GM20431 (cell line): Measurements from ENCODE around the gene HS2ST1.
"Not testable (repeated sequence)": the region's sequence is repeated elsewhere in the genome, so short reads cannot be mapped to it uniquely, and the experiment has no call there.

Source experiments
- in situ Hi-C: fragments of 300-500 bp; cut with MseI, MboI; formaldehyde crosslinking; loops from one replicate; pipeline ENCODE4 v1.15.0; 2020; ENCODE audit warnings: low sequenced_read_pairs; ENCODE audit not compliant: unreplicated experiment

HS2ST1 gene

DNA sequence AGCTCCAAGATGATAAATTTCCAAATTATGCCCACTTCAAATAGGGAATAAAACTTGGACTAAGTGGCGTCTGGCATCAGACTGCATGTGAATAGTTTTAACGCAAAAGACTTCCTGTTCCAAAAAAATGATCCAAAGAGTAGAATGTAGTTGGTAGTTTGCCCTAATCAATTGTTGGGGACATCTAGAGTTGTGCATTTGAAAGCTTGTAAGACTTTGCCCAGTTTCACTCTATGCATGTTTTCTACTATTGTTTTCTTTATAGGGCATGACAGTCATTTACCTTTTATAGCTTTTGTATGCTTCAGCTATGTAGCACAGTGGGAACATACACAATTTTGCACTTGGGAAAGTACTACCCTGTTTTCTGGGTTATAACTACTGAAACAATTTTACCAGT is 86.0 kb downstream of the HS2ST1 start:
- in situ Hi-C loops = no loop called here

- in situ Hi-C loops = no loop called here
Measured at GRCh38 chr1:87004857-87005256, 90.4 kb downstream of the HS2ST1 start.

DNA sequence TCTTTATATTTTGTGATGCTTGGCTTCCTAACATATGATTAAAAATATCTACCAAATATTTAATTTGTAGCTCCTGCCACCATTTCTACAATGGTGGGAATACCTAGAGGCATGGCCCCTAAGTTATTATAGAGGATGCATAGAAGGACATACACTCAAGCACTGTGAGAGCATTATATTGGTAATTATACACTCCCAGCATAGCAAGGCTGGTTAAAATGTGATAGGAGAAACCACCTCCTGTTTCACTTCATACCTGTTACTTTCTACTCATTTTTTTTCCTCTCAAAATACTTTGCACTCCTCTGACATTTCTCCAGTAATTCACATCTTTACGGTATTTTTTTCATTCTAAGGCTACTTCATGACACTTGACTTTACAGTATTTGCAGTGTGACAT is 92.9 kb downstream of the HS2ST1 start:
- in situ Hi-C loops = no loop called here

DNA sequence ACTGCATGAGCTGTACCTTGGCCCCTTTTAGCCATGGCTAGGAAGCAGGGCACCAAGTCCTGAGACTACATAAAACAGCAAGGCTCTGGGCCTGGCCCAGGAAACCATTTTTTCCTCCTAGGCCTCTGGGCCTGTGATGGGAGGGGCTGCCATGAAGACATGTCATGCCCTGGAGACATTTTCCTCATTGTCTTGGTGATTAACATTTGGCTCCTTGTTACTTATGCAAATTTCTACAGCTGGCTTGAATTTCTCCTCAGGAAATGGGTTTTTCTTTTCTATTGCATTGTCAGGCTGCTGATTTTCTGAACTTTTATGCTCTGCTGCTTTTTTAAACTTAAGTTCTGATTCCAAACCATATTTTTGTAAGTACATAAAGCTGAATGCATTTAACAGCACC is 99.0 kb downstream of the HS2ST1 start:
- in situ Hi-C loops = not testable (repeated sequence)

DNA sequence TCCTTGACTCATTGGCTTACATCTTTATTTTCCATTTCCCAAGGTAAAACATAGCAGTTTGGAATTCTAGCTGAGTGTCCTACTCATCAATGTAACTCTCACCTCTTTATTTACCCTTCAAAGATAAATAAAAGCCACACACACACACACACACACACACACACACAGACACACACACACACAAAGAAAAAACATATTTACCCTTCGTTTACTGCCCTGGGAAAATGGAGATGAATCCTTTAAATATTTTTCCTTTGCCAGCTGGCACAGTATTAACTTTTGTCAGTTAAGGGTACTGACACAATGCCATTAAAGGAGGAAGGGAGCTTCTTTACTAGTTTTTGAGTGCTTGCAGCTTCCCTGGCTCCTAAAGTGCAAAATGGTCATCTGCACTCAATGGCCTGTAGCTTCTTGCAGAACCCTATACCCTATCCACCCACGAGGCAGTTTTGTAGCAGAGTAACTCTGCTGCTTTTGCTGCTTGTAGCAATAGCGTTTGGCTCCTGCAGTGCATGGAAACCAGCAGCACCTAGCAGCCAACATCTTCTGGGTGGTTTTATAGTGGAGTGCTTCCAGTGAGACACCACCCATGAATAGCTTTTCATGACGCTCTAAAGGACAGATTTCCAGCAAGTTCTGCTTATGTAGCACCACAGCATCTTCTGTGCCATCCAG is 103.7 kb downstream of the HS2ST1 start:
- in situ Hi-C loops = no loop called here

DNA sequence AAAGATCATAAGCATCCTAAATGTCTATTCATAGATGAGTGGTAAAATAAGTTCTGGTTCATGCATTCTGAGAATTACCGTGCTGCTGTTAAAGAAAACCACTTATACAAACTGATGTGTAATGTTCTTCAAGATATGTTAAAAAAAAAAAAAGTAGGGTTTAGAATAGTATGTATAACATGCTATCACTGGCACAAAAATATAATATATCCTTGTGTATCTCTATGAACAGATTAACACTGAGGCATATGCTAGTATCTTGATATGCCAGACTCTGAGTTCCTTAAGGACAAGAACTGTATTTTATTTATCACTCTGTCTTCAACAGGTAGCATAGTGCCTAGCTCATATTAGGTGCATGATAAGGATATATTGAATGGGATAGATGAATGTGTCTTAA is 108.9 kb downstream of the HS2ST1 start:
- in situ Hi-C loops = no loop called here

DNA sequence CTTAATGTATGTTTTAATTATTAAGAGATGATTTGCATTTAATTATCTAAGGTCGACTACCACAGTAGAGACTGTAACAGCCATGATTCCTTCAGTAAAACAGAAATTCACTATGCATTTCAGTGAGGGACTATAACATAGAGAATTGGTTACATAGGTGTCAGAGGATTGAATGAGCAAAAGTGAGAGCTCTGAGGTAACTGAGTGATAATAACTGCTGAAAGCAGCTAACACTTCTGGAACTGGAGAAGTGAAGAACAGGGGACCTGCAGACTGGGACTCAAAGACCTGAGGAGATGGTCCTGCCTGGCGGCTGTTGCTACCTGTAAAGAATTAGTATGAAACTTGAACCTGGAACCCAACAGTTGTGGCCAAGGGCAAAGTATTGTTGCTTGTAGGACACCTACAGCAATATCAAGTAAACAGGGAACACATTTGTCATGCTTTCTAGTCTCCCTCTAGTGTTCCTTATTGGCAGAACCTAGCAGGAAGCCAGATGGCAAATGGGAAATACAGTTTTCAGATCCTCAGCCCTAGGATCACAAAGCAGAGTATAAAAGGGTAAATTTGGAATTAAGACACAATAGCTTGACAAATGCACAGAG is 110.6 kb downstream of the HS2ST1 start:
- in situ Hi-C loops = no loop called here

DNA sequence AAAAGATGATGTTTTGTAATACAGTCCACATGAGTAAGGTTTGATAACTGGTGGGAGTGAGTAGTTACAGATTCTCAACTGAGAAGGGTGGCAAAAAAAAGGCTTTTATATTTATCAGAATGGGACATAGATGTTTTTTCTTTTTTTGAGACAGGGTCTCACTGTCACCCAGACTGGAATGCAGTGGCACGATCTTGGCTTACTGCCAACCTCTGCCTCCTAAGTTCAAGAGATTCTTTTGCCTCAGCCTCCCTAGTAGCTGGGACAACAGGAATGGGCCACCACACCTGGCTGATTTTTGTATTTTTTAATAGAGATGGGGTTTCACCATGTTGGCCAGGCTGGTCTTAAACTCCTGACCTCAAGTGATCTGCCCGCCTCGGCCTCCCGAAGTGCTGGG is 113.1 kb downstream of the HS2ST1 start:
- in situ Hi-C loops = not testable (repeated sequence)

GRCh38 chr1:87028576-87028975 is 114.1 kb downstream of the HS2ST1 start:
- in situ Hi-C loops = no loop called here

GRCh38 chr1:87030740-87031690 is 116.6 kb downstream of the HS2ST1 start:
- in situ Hi-C loops = no loop called here

DNA sequence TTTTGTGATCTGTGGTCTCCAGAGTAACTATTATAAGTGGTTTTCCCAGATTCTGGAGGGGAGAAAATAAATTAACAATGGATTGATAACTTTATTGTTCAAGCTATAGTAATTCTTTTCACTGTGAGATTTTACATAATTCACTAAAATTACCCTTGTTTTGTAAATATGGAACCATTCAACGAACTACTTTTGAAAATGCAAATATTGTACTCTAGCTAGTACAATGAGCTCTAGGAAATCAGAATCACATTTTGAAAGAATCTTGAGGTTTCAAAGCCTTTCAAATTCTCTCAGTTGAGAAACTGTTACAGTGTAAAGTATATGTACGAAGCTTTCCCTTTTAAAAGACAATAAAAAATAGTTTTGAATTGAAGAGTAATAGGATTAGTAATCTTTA is 119.9 kb downstream of the HS2ST1 start:
- in situ Hi-C loops = no loop called here

- in situ Hi-C loops = no loop called here
Measured at GRCh38 chr1:87039096-87039495, 124.7 kb downstream of the HS2ST1 start.

DNA sequence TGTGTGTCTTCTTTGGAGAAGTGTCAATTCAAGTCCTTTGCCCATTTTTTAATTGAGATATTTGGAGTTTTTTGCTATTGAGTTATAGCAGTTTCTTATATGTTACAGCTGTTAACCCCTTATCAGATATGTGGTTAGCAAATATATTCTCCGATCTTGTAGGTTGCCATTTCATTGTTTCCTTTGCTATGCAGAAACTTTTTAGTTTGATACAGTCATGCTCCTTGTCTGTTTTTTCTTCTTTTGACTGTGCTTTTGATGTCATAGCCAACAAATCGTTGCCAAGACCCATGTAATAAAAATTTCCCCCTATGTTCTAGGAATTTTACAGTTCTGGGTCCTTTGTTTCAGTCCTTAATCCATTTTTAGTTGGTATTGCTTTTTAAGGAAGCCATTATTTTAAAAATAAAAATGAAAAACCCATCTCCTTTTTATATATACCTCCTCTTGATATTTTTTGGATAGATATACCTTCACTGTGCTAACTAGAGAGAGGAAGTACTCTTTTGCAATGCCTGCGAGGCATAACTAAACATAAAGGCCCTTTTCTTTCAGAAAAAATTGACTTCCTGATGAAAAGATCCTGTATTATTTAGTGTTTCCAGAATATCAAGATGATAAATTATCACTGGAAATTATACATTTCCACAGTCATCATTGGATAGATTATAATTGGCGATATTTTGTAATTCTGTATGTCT is 127.8 kb downstream of the HS2ST1 start:
- in situ Hi-C loops = no loop called here

GRCh38 chr1:87044424-87044823 is 130.0 kb downstream of the HS2ST1 start:
- in situ Hi-C loops = no loop called here

DNA sequence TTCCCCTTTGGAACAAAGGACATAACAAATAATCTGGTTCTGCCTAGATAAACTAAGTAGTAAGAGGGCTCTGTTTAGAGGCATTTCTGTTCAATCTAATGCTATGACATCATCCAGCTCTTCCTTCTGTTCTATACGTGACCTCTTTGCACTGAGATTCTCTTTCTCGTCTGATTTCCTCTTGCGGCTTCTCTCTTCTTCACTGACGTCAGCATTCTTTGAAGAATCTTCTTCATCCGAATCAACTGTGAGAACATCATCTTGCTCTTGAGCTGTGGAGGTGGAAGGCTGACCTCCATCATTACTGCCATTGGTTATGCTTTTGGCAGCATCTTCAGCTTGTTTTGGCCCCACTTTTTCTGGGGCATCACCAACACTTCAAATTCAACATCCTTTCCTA is 130.4 kb downstream of the HS2ST1 start:
- in situ Hi-C loops = no loop called here

DNA sequence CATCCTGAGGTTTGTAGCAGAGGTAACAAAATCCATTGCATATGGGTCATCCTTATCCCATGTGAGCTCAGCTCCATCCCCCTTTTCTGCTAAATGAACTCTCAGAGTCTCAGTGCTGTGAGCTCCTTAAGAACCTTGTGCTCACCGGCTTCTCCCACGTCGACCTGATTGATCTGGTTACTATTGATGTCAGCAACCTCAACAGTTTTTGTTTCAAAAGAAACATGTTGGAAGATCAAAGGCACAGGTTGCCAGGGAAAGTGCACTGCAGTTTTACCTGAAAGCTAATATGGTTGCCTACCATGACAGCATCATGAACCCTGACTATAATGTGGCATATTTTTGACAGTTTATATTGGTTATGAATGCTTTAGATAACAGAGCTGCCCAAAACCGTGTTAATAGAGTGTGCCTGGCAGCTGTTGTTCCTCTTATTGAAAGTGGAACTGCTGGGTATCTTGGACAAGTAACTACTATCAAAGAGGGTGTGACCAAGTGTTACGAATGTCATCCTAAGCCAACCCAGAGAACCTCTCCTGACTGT is 131.4 kb downstream of the HS2ST1 start:
- in situ Hi-C loops = no loop called here

GRCh38 chr1:87046951-87047350 is 132.5 kb downstream of the HS2ST1 start:
- in situ Hi-C loops = no loop called here

DNA sequence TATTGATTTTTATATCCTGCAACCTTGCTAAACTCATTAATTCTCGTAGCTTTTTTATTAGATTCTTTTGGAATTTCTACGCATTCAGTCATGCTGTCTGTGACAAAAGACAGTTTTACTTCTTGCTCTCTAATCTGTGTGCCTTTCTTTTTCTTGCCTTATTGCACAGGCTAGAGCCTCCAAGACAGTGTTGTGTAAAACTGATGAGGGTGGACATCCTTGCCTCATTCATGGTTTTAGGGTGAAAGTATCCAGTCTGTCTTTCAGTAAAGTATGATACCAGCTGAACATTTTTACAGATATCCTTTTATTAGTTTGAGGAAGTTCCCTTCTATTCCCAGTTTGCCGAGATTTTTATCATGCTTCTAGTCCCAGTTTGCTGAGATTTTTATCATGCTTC is 133.8 kb downstream of the HS2ST1 start:
- in situ Hi-C loops = no loop called here

- in situ Hi-C loops = no loop called here
Measured at GRCh38 chr1:87051965-87052364, 137.5 kb downstream of the HS2ST1 start.

DNA sequence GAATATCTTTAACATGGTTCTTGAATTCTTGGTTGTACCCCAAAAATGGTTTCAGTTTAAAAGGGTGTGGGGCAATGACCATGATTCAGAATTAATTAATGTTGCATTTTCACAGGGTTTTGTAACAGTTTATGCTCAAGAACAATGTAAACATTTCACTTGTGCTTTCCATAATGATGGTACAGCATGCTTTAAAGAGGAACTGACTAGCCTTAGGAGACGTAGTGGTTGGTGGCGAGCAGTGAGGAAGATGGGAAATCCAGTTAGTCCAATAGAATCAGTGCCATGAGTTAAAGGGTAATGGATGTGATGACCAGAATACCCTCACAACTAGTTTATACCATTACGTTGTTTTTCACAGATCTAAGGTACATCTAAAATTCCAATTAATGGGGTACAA is 138.0 kb downstream of the HS2ST1 start:
- in situ Hi-C loops = no loop called here
